ENCODE results near the gene KLHL30. TPM values are rescaled to one million over a fixed set of nuclear protein-coding genes. Genes with fewer than 3 reads are reported as not detected.

The KLHL30 gene
- total RNA-seq, 1 experiment from 2014 or later, result 0.61 TPM

- Histone ChIP-seq H3K79me2 (ENCODE audit: insufficient read depth, low read length) (peaks cover 5% of the 10 kb centered on the region; the same call in 1 of the 2 replicates), H3K27me3 (ENCODE audit: insufficient read depth, low read length) (no peaks in the 10 kb centered on the region), H3K9me2 (ENCODE audit: insufficient read depth) (no peaks in the 10 kb centered on the region), H4K20me1 (ENCODE audit: insufficient read depth) (no peaks in the 10 kb centered on the region; the same call in 1 of the 2 replicates), H3K4me1 (ENCODE audit: control insufficient read depth in 1 of 2, insufficient read depth in 2 of 2, low read length in 2 of 2) (no peaks in the 10 kb centered on the region), H3K9me3 (ENCODE audit: control insufficient read depth in 1 of 2, insufficient read depth in 1 of 2, low read depth in 1 of 2, low read length in 2 of 2) (no peaks in the 10 kb centered on the region), H3K36me3 (ENCODE audit: control insufficient read depth in 1 of 2, insufficient read depth in 2 of 2, low read length in 2 of 2) (peaks cover 69 to 88% of the 10 kb centered on the region in 2 experiments), H3K9ac (ENCODE audit: low read length) (no peak overlapping the region), H2AFZ (ENCODE audit: low read depth, low read length, poor library complexity, severe bottlenecking) (no peak overlapping the region), H3K4me3 (replicated peaks in 1 of 2; ENCODE audit: low read depth in 1 of 2, low read length in 2 of 2) (no peak overlapping the region), H3K27ac (ENCODE audit: low read depth, low read length) (no peak overlapping the region), H3K4me2 (ENCODE audit: low read length) (no peak overlapping the region)
- TF ChIP-seq SIN3A (IDR thresholded peaks at IDR 0.05; ENCODE audit: low read depth), result no peak
- no peak for TF ChIP-seq SRF (IDR thresholded peaks at IDR 0.05; ENCODE audit: low read depth)
- TF ChIP-seq SP1 (IDR thresholded peaks at IDR 0.05; ENCODE audit: low read depth), result no peak
- no peak for TF ChIP-seq YY1 (IDR thresholded peaks at IDR 0.05; ENCODE audit: extremely low read depth, insufficient replicate concordance, low read depth, low read length)
- TF ChIP-seq ELF1 (IDR thresholded peaks at IDR 0.05; ENCODE audit: borderline replicate concordance, low read depth), result no peak
- TF ChIP-seq POLR2AphosphoS5 (IDR thresholded peaks at IDR 0.05; ENCODE audit: low read depth, low read length), result no peak
- TF ChIP-seq TCF7L2 (IDR thresholded peaks at IDR 0.05; ENCODE audit: borderline replicate concordance, extremely low read depth, insufficient read depth, insufficient read length), result no peak
- TF ChIP-seq CTCF (IDR thresholded peaks at IDR 0.05 in 2 of 3, conservative IDR thresholded peaks at IDR 0.05 in 1 of 3; ENCODE audit: borderline replicate concordance in 1 of 3, insufficient read depth in 1 of 3, low read depth in 2 of 3, low read length in 2 of 3), result no peak
- no peak for TF ChIP-seq ATF3 (IDR thresholded peaks at IDR 0.05)
- TF ChIP-seq MAX (IDR thresholded peaks at IDR 0.05), result no peak
- TF ChIP-seq POLR2A (IDR thresholded peaks at IDR 0.05; ENCODE audit: borderline replicate concordance, extremely low read depth, insufficient read depth, insufficient read length), result no peak
- TF ChIP-seq RAD21 (IDR thresholded peaks at IDR 0.05; ENCODE audit: low read depth), result no peak
- TF ChIP-seq CEBPB (IDR thresholded peaks at IDR 0.05; ENCODE audit: low read depth), result no peak
- no peak for TF ChIP-seq EGR1 (IDR thresholded peaks at IDR 0.05; ENCODE audit: low read depth)
- TF ChIP-seq ZBTB33 (IDR thresholded peaks at IDR 0.05; ENCODE audit: extremely low read depth, insufficient replicate concordance, low read length), result no peak
- TF ChIP-seq REST (IDR thresholded peaks at IDR 0.05; ENCODE audit: low read depth), result no peak
- TF ChIP-seq ZNF274 (IDR thresholded peaks at IDR 0.05; ENCODE audit: low read depth, low read length), result no peak
- no peak for TF ChIP-seq EZH2phosphoT487 (IDR thresholded peaks at IDR 0.05; ENCODE audit: borderline replicate concordance)
- ChIA-PET POLR2A (no interaction called here), CTCF (no interaction called here), RAD21 (ENCODE audit: low non-redundant PET in 1 of 2, low total read pairs in 2 of 2, uncharacterized antibody in 2 of 2, unreplicated experiment in 2 of 2) (no interaction called here)
- intact Hi-C loops (cut with micrococcal nuclease), result no loop called here
- DNase-seq (ENCODE audit: low read depth, low spot score), result no peak
- ATAC-seq, result no peak
- no TSS peak for BruUV-seq (replicated peaks)
Measured at GRCh38 chr2:238183821-238184220, 45.4 kb downstream of the KLHL30 start.
